A673 (cell line): ENCODE data around the gene PLVAP. TPM values are rescaled to one million over a fixed set of nuclear protein-coding genes. Genes with fewer than 3 reads are reported as not detected.

Source experiments
- BruUV-seq: library from RNA; stranded (reverse); fragments of 400-500 nt; replicated peaks from 2 replicates; lab custom pipeline; 2021; lab: Mats Ljungman, UMichigan
- CTCF ChIA-PET: fragments of 300-600 bp; sonication (Branson Sonifier 250); formaldehyde crosslinking; loops from one replicate; lab custom pipeline; 2022; ENCODE audit warnings: antibody characterized with exemption; lab: Charles Lee
- POLR2A ChIA-PET: fragments of 300-600 bp; sonication (Branson Sonifier 250); formaldehyde crosslinking; loops from one replicate; lab custom pipeline; 2022; ENCODE audit warnings: antibody characterized with exemption; ENCODE audit not compliant: low non-redundant PET; lab: Charles Lee
- DNase-seq: peaks from one replicate; pipeline ENCODE4 v3.0.0-alpha.2; 2015; ENCODE audit warnings: low spot score
- H3K27ac ChIP-seq: fragments of 200-600 bp; sonication (generic); 2 replicates; pipeline ENCODE4 v1.5.1; 2016; ENCODE audit warnings: mixed run types, low read depth, mild to moderate bottlenecking, mixed read lengths, antibody characterized with exemption, low read length; ENCODE audit not compliant: poor library complexity, severe bottlenecking
- H3K27me3 ChIP-seq: fragments of 200-600 bp; sonication (generic); replicated peaks from 2 replicates; pipeline ENCODE4 v1.6.1; 2017; ENCODE audit warnings: mixed run types, low read depth, mild to moderate bottlenecking, mixed read lengths, antibody characterized with exemption, low read length; ENCODE audit not compliant: insufficient read depth, poor library complexity
- H3K36me3 ChIP-seq: fragments of 200-600 bp; sonication (generic); 2 replicates; pipeline ENCODE4 v1.6.1; 2016; ENCODE audit warnings: mixed run types, mild to moderate bottlenecking, mixed read lengths, antibody characterized with exemption, low read length; ENCODE audit not compliant: insufficient read depth, poor library complexity, severe bottlenecking
- H3K4me1 ChIP-seq: fragments of 200-600 bp; sonication (generic); 2 replicates; pipeline ENCODE4 v1.6.1; 2017; ENCODE audit warnings: mixed run types, mild to moderate bottlenecking, mixed read lengths, antibody characterized with exemption, low read length; ENCODE audit not compliant: insufficient read depth, poor library complexity, severe bottlenecking
- H3K4me3 ChIP-seq: fragments of 200-600 bp; sonication (generic); 2 replicates; pipeline ENCODE4 v1.5.1; 2016; ENCODE audit warnings: low read depth, mixed run types, mild to moderate bottlenecking, mixed read lengths, low read length; ENCODE audit not compliant: poor library complexity, severe bottlenecking
- H3K9me3 ChIP-seq: fragments of 200-600 bp; sonication (generic); 2 replicates; pipeline ENCODE4 v1.6.1; 2016; ENCODE audit warnings: mixed run types, low read depth, mild to moderate bottlenecking, mixed read lengths, antibody characterized with exemption, low read length; ENCODE audit not compliant: poor library complexity, severe bottlenecking
- EZH2 ChIP-seq: fragments of 200-600 bp; sonication (generic); IDR thresholded peaks from 2 replicates; pipeline ENCODE4 v1.6.1; 2017; ENCODE audit warnings: borderline replicate concordance, low read depth, mild to moderate bottlenecking, mixed read lengths, antibody characterized with exemption, low read length; ENCODE audit not compliant: poor library complexity, severe bottlenecking
- intact Hi-C: fragments of 100-400 bp; cut with micrococcal nuclease; formaldehyde crosslinking; loops from one replicate; pipeline ENCODE4 v1.10.0; 2022; ENCODE audit not compliant: unreplicated experiment
- total RNA-seq: library from RNA; stranded (reverse); gene quantifications from 2 replicates; pipeline ENCODE4 v1.2.3, GENCODE V29; 2021
- TF ChIP-seq, protein P1 (sequence below): fragments of 300-800, 200-600 bp; sonication (generic); conservative IDR thresholded peaks from 2 replicates; pipeline ENCODE4 v1.5.1; 2017; ENCODE audit warnings: low read depth, mild to moderate bottlenecking, antibody characterized with exemption, low read length, moderate library complexity, mixed read lengths

Gene PLVAP
- total RNA-seq, 1 experiment from 2014 or later, result 0.24 TPM

DNA sequence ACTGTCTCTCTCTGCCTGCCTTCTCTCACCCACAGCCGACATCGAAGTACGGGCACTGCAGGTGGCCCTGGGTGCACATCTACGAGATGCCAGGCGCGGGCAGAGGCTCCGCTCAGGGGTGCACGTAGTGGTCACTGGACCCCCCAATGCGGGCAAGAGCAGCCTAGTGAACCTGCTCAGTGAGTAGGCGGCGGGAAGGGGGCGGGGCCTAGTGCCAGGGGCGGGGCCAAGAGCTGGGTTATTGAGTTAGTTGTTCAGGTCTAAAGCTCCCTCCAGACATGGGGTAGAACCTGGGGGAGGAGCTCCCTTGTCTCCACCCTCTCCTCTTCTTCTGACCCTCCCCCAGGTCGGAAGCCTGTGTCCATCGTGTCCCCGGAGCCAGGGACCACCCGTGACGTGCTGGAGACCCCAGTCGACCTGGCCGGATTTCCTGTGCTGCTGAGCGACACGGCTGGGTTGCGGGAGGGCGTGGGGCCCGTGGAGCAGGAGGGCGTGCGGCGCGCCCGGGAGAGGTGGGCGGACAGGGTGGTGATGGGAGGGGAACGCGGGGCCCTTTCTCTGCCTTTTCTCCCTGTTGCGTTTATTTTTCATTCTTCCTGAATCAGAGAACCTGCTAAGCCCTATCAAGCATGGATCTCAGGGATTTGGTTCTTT lies 37.9 kb downstream of the PLVAP start:
- Histone ChIP-seq H3K4me3 (no peak overlapping the region), H3K27me3 (no peaks in the 10 kb centered on the region), H3K36me3 (peaks cover 11% of the 10 kb centered on the region), H3K4me1 (peaks cover 13% of the 10 kb centered on the region), H3K27ac (no peak overlapping the region), H3K9me3 (no peaks in the 10 kb centered on the region)
- POLR2A ChIA-PET, result no interaction called here
- intact Hi-C loops, result no loop called here
- BruUV-seq, result no TSS peak
- TF ChIP-seq, protein P1, sequence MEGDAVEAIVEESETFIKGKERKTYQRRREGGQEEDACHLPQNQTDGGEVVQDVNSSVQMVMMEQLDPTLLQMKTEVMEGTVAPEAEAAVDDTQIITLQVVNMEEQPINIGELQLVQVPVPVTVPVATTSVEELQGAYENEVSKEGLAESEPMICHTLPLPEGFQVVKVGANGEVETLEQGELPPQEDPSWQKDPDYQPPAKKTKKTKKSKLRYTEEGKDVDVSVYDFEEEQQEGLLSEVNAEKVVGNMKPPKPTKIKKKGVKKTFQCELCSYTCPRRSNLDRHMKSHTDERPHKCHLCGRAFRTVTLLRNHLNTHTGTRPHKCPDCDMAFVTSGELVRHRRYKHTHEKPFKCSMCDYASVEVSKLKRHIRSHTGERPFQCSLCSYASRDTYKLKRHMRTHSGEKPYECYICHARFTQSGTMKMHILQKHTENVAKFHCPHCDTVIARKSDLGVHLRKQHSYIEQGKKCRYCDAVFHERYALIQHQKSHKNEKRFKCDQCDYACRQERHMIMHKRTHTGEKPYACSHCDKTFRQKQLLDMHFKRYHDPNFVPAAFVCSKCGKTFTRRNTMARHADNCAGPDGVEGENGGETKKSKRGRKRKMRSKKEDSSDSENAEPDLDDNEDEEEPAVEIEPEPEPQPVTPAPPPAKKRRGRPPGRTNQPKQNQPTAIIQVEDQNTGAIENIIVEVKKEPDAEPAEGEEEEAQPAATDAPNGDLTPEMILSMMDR, result no peak
- TF ChIP-seq EZH2, result no peak
- CTCF ChIA-PET, result interaction anchor here (1.4 kb wide), 1 partner anchor 9 kb away, joined by 3 read pairs; no protein-coding TSS in a partner anchor
- peak; percentile 42 for DNase-seq

DNA sequence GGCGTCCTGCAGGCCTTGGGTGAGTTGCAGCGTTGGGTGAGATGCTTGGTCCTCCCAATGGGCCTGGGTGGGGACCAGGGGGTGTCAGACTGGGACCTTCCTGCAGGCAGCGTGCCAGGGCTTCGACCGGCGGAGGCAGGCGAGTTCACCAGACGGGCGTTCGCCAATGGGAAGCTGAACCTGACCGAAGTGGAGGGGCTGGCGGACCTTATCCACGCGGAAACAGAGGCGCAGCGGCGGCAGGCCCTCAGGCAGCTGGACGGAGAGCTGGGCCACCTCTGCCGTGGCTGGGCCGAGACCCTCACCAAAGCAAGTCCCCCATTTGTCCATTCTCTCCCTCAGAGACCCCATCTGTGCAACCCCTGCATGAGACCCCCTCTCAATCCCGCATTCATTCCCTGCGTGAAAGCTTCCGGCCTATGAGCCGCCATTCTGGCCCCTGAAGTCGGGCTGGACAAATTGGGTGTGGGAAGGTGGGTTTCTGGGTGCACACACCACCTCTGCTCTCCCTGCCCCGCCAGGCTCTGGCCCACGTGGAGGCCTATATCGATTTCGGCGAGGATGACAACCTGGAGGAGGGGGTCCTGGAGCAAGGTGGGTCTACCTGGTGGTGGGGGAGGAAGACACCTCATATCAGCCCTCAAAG lies 38.6 kb downstream of the PLVAP start:
- no TSS peak for BruUV-seq
- H3K4me1 ChIP-seq, result peaks cover 13% of the 10 kb centered on the region
- H3K27me3 ChIP-seq, result no peaks in the 10 kb centered on the region
- CTCF ChIA-PET, result interaction anchor here (1.4 kb wide), 1 partner anchor 10 kb away, joined by 3 read pairs; no protein-coding TSS in a partner anchor
- H3K36me3 ChIP-seq, result peaks cover 11% of the 10 kb centered on the region
- no peak for TF ChIP-seq EZH2
- TF ChIP-seq, protein P1, result no peak
- H3K27ac ChIP-seq, result no peak overlapping the region
- DNase-seq, result no peak
- intact Hi-C loops, result no loop called here
- POLR2A ChIA-PET, result interaction anchor here (0.7 kb wide), 1 partner anchor 33 kb away, joined by 24 read pairs; the partner anchor contains the start of gene MRPL34
- H3K9me3 ChIP-seq, result no peaks in the 10 kb centered on the region
- H3K4me3 ChIP-seq, result peak overlapping the region; percentile 81

DNA sequence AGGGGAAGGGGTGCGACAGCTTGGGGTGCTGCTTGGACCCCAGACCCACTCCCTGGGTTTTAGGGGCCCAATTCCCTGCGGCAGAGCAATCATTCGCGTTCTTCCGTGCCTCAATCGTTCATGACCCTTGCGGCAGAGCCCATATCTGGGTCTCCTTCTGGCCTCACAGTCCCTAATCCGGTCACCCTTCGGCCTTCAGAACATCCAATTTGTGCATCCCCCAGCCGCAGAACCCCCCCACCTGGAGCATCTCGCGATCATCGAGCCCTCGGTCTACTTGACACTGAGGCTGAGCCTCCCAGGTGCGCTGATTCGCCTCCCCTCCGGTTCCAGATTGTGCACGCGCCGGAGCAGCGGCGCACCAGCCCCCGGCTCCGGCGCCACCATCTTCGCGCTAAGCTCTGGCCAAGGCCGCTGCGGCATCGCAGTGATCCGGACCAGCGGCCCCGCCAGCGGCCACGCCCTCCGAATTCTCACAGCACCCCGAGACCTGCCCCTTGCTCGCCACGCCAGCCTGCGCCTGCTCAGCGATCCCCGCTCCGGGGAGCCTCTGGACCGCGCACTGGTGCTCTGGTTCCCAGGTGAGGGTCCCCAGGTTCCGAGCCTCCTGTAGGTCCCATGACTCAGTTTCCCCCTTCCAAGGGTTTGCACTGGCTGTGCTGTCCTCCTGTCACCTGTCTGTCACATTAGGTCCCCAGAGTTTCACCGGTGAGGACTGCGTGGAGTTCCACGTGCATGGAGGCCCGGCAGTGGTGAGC lies 39.3 kb downstream of the PLVAP start:
- intact Hi-C loops, result no loop called here
- ChIA-PET POLR2A (interaction anchor here (0.7 kb wide), 1 partner anchor 32 kb away, joined by 24 read pairs; the partner anchor contains the start of gene MRPL34), CTCF (no interaction called here)
- H3K4me1 ChIP-seq, result peaks cover 13% of the 10 kb centered on the region
- DNase-seq, result peak; percentile 39
- peak overlapping the region; percentile 81 for H3K4me3 ChIP-seq
- no peaks in the 10 kb centered on the region for H3K27me3 ChIP-seq
- H3K27ac ChIP-seq, result peak overlapping the region; percentile 39
- H3K9me3 ChIP-seq, result no peaks in the 10 kb centered on the region
- BruUV-seq, result TSS peak; percentile 35
- TF ChIP-seq, protein P1, result no peak
- TF ChIP-seq EZH2, result no peak
- peaks cover 13% of the 10 kb centered on the region for H3K36me3 ChIP-seq
